Fibroblast of pulmonary artery (primary cell): ENCODE measurements around the gene FAM234B.

Source experiments
- DNase-seq: peaks from one replicate; pipeline ENCODE4 v3.0.0-alpha.2; 2010; ENCODE audit warnings: low read depth
- H3K4me3 ChIP-seq: replicated peaks from 2 replicates; pipeline ENCODE4 v1.5.1; 2011; ENCODE audit warnings: low read depth, mild to moderate bottlenecking, control low read depth, low read length, moderate library complexity
- TF ChIP-seq, protein P1 (sequence below): IDR thresholded peaks from 2 replicates; pipeline ENCODE4 v1.5.1; 2011; ENCODE audit warnings: mild to moderate bottlenecking, control low read depth, low read length, inconsistent platforms; ENCODE audit errors: missing control alignments

FAM234B gene

DNA sequence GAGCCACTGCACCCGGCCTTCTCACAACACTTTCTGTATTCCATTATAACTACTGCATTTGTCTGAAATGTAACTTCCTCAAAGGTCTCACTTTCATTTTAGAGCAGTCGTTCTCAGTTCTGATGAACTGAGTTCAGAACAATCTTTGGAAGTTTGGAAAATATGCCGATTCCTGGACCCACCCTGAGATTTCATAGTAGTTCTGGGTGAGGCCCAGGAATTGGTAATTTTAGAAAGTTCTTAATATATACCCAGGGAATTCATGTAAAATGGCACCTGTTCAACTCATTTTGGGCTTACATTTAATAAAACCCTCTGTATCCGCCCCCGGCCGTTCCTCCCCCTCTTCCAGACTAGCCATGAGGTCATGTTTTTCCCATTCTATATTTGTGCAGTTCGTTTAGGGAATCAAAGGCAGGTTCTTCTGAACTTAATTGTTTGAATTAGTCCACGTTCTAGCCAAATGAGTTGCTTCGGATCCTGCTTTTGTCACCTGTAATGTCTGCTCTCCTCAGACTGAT, 53.4 kb downstream of the FAM234B start:
- TF ChIP-seq, protein P1, sequence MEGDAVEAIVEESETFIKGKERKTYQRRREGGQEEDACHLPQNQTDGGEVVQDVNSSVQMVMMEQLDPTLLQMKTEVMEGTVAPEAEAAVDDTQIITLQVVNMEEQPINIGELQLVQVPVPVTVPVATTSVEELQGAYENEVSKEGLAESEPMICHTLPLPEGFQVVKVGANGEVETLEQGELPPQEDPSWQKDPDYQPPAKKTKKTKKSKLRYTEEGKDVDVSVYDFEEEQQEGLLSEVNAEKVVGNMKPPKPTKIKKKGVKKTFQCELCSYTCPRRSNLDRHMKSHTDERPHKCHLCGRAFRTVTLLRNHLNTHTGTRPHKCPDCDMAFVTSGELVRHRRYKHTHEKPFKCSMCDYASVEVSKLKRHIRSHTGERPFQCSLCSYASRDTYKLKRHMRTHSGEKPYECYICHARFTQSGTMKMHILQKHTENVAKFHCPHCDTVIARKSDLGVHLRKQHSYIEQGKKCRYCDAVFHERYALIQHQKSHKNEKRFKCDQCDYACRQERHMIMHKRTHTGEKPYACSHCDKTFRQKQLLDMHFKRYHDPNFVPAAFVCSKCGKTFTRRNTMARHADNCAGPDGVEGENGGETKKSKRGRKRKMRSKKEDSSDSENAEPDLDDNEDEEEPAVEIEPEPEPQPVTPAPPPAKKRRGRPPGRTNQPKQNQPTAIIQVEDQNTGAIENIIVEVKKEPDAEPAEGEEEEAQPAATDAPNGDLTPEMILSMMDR, result no peak
- peak overlapping the region; percentile 40 for H3K4me3 ChIP-seq

GRCh38 chr12:13099066-13099843, 55.1 kb downstream of the FAM234B start:
- no peak overlapping the region for H3K4me3 ChIP-seq
- TF ChIP-seq, protein P1, result no peak
- DNase-seq, result no peak

More for the DNA sequence above, 53.4 kb downstream of the FAM234B start:
- DNase-seq, result no peak

DNA sequence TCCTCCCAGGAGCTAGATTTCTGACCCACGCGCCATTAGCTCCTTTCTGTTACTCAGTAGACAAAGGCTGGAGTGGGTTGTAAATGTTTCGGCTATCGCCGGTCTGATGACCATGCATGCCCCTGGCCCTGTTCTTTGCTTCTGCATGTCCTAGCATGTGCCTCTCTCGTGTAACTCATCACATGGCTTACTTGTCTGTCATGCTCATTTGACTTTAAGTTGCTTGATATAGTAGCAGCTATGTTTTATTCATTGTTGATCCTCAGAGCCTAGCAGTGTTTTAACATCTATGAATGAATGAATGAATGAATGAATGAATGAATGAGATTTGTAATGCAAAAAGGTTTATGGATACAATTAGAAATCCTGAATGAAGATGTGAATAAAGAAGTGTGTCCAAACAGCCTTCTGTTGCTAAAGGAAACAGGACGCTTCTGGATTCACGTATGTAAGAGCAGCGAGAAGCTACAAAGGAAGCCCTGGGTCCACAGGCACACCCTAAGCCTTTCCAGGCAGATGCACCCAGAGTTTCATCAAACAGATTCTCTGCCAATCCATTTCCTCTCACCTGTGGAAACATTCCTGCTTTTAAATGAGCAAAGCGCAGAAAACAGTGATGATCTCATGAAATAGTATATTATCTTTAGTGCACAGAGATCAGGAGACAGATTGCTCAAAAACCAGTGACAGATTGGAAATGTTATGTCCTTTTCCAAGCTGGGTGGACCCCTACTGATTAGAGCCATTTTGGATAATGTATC, 55.8 kb downstream of the FAM234B start:
- no peak for DNase-seq
- H3K4me3 ChIP-seq, result no peak overlapping the region

GRCh38 chr12:13100605-13100881, 56.4 kb downstream of the FAM234B start:
- no peak for DNase-seq
- TF ChIP-seq, protein P1, result no peak
- peak overlapping the region; percentile 30 for H3K4me3 ChIP-seq

More for the DNA sequence above, 55.8 kb downstream of the FAM234B start:
- TF ChIP-seq, protein P1, result no peak

DNA sequence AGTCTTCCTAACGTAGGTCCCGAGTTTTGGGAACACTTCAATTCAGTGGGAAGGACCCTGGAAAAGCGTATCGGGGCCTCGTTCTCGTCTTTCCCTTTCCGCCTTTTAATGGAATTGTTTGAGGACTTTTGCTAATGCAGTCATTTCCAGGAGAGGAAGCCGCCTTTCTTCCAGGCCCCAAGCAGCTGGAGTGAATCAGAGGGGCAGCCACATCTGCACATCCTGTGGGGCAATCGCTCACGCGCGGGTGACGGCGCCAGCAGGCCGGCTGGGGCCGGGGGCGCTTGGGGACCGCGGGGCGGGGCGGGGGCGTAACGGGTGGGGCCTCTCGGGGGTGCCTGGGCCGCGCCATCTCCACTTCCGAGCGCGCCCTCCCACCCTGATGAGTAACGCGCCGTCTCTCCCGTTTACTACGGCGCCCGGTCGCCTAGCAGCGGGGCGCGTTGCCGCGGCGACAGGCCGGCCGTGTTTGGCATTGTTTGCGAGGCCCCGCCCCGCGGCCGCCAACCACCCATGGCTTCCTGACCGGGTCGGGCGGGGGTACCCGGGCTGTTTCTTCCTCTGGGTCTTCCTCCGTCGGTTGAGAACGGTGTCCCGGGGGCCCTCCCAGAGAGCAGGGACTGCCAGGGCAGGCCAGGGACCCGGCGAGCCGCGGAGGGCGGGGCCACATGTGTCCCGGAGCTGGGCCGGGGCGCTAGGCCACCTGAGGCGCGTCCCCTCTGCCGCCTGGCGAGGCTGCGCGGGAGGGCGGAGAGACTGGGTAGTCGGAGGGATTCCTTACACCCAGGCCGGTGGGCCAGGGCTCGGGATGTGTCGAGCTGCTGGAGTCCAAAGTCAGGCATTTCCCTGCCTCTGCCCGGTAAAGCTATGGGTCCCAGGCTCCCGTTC, 56.9 kb downstream of the FAM234B start:
- H3K4me3 ChIP-seq, result peak overlapping the region; percentile 44
- TF ChIP-seq, protein P1, result no peak
- DNase-seq, result peak; percentile 97

DNA sequence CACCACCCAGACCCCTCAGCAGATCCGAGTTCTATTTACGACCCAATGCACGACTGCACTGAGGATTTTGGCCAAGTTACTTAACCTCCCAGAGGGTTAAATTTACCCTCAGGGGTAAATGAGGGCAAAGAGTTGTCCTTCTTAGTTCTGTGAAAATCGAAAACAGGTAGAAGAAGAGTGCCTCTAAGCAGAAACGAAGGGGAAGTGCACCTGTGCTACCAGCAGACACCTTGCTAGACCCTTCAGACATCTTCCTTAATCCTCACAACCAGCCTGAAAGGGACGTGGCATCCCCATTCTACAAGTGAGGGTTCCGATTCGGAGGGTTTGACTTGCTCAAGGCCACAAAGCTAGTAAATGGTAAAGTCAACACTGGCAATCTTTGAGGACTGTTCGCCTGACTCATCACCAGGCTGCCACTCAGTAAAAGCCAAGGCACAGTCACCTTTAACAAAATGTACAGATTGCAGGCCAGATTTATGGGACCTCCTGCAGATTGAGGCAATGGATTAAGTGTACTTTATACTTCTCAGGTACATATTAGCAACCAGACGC, 57.7 kb downstream of the FAM234B start:
- TF ChIP-seq, protein P1, result no peak
- H3K4me3 ChIP-seq, result peak overlapping the region; percentile 44
- no peak for DNase-seq
